Neural progenitor cell (in vitro differentiated cells): ENCODE measurements around the gene CBLB. TPM values are rescaled to one million over a fixed set of nuclear protein-coding genes. Genes with fewer than 3 reads are reported as not detected.

ENCODE experiments used
- DNase-seq: peaks from one replicate; pipeline ENCODE4 v3.0.0-alpha.2; 2016; ENCODE audit warnings: low spot score
- H2AFZ ChIP-seq: fragments of 200-600 bp; sonication (generic); replicated peaks from 2 replicates; pipeline ENCODE4 v1.6.1; 2016; ENCODE audit warnings: antibody characterized with exemption
- H3F3A ChIP-seq: fragments of 200-600 bp; sonication (generic); 2 replicates; pipeline ENCODE4 v1.6.1; 2016; ENCODE audit warnings: antibody characterized with exemption, low read depth
- H3K27ac ChIP-seq: fragments of 200-600 bp; sonication (generic); 2 replicates; pipeline ENCODE4 v1.5.1; 2016; ENCODE audit warnings: mild to moderate bottlenecking
- H3K27me3 ChIP-seq: fragments of 200-600 bp; sonication (generic); 2 replicates; pipeline ENCODE4 v1.6.1; 2016; ENCODE audit warnings: mild to moderate bottlenecking, moderate library complexity
- H3K36me3 ChIP-seq: fragments of 200-600 bp; sonication (generic); 2 replicates; pipeline ENCODE4 v1.5.1; 2016
- H3K4me1 ChIP-seq: fragments of 200-600 bp; sonication (generic); 2 replicates; pipeline ENCODE4 v1.6.1; 2016; ENCODE audit warnings: mixed run types
- H3K4me2 ChIP-seq: fragments of 200-600 bp; sonication (generic); 2 replicates; pipeline ENCODE4 v1.6.1; 2016
- H3K4me3 ChIP-seq: fragments of 200-600 bp; sonication (generic); 2 replicates; pipeline ENCODE4 v1.5.1; 2016
- H3K79me2 ChIP-seq: fragments of 200-600 bp; sonication (generic); 2 replicates; pipeline ENCODE4 v1.6.1; 2016; ENCODE audit warnings: low read depth
- H3K9ac ChIP-seq: fragments of 200-600 bp; sonication (generic); 2 replicates; pipeline ENCODE4 v1.6.1; 2016
- H3K9me3 ChIP-seq: fragments of 200-600 bp; sonication (generic); 2 replicates; pipeline ENCODE4 v1.5.1; 2016; ENCODE audit warnings: low read depth
- H4K20me1 ChIP-seq: fragments of 200-600 bp; sonication (generic); 2 replicates; pipeline ENCODE4 v1.6.1; 2016; ENCODE audit warnings: low read depth
- H3K27ac Mint-ChIP-seq: 3 replicates; pipeline ENCODE4 v1.8.0; 2021; ENCODE audit warnings: mixed read lengths
- H3K27me3 Mint-ChIP-seq: 2 replicates; pipeline ENCODE4 v1.8.0; 2022; ENCODE audit warnings: low read depth, mild to moderate bottlenecking, inconsistent platforms, moderate library complexity, mixed read lengths; ENCODE audit not compliant: insufficient read depth
- H3K36me3 Mint-ChIP-seq: 3 replicates; pipeline ENCODE4 v1.8.0; 2021; ENCODE audit warnings: mixed read lengths
- H3K4me1 Mint-ChIP-seq: 3 replicates; pipeline ENCODE4 v1.8.0; 2021; ENCODE audit warnings: mixed read lengths
- H3K4me3 Mint-ChIP-seq: 3 replicates; pipeline ENCODE4 v1.8.0; 2021; ENCODE audit warnings: mild to moderate bottlenecking, moderate library complexity, mixed read lengths
- H3K9me3 Mint-ChIP-seq: 3 replicates; pipeline ENCODE4 v1.8.0; 2020; ENCODE audit warnings: mixed read lengths
- CTCF ChIP-seq: fragments of 200-600 bp; sonication (generic); IDR thresholded peaks from 2 replicates; pipeline ENCODE4 v1.5.1; 2017; ENCODE audit warnings: antibody characterized with exemption, mild to moderate bottlenecking
- EZH2 ChIP-seq: fragments of 200-600 bp; sonication (generic); IDR thresholded peaks from 2 replicates; pipeline ENCODE4 v1.6.1; 2017; ENCODE audit warnings: antibody characterized with exemption, mild to moderate bottlenecking, moderate library complexity
- EZH2phosphoT487 ChIP-seq: fragments of 200-600 bp; sonication (generic); IDR thresholded peaks from 2 replicates; pipeline ENCODE4 v1.6.1; 2017; ENCODE audit warnings: antibody characterized with exemption
- total RNA-seq: library from RNA; depleted of rRNA; stranded (reverse); fragments of >200 nt; gene quantifications from 2 replicates; pipeline ENCODE4 v1.2.3, GENCODE V29; 2015; ENCODE audit warnings: low replicate concordance

The CBLB gene
- total RNA-seq, 1 donor from 2014 or later, result 105 TPM

- Histone ChIP-seq H4K20me1 (peaks cover 11% of the 10 kb centered on the region), H3K27me3 (no peaks in the 10 kb centered on the region), H3F3A (no peaks in the 10 kb centered on the region), H3K27ac (no peak overlapping the region), H3K36me3 (peaks cover 4% of the 10 kb centered on the region), H2AFZ (no peak overlapping the region), H3K9ac (no peak overlapping the region), H3K4me1 (peaks cover 33% of the 10 kb centered on the region), H3K4me2 (peak overlapping the region; percentile 71), H3K9me3 (no peaks in the 10 kb centered on the region), H3K4me3 (no peak overlapping the region), H3K79me2 (peaks cover 87% of the 10 kb centered on the region)
- H3K9me3 Mint-ChIP-seq, result peaks cover 17% of the 10 kb centered on the region
- no peak overlapping the region for H3K4me3 Mint-ChIP-seq
- no peak for DNase-seq
- H3K27me3 Mint-ChIP-seq, result peaks cover 4% of the 10 kb centered on the region
- peaks cover 15% of the 10 kb centered on the region for H3K36me3 Mint-ChIP-seq
- H3K27ac Mint-ChIP-seq, result no peak overlapping the region
- peaks cover 19% of the 10 kb centered on the region for H3K4me1 Mint-ChIP-seq
- no peak for TF ChIP-seq EZH2
Measured at GRCh38 chr3:105799286-105799685, 69.5 kb downstream of the CBLB start.

- no peak overlapping the region for H2AFZ ChIP-seq
- H3K27me3 ChIP-seq, result no peaks in the 10 kb centered on the region
- peaks cover 12% of the 10 kb centered on the region for H4K20me1 ChIP-seq
- peaks cover 95% of the 10 kb centered on the region for H3K79me2 ChIP-seq
- H3K9me3 ChIP-seq, result no peaks in the 10 kb centered on the region
- H3K4me3 ChIP-seq, result peak overlapping the region; percentile 28
- H3K27ac ChIP-seq, result peak overlapping the region; percentile 59
- H3K36me3 Mint-ChIP-seq, result peaks cover 15% of the 10 kb centered on the region
- peaks cover 15% of the 10 kb centered on the region for H3K4me1 Mint-ChIP-seq
- peak overlapping the region; percentile 71 for H3K4me2 ChIP-seq
- H3F3A ChIP-seq, result no peaks in the 10 kb centered on the region
- peak overlapping the region; percentile 25 for H3K27ac Mint-ChIP-seq
- H3K27me3 Mint-ChIP-seq, result peaks cover 4% of the 10 kb centered on the region
- peak; percentile 43 for DNase-seq
- no peak overlapping the region for H3K9ac ChIP-seq
- H3K9me3 Mint-ChIP-seq, result peaks cover 17% of the 10 kb centered on the region
- H3K36me3 ChIP-seq, result peaks cover 4% of the 10 kb centered on the region
- no peak overlapping the region for H3K4me3 Mint-ChIP-seq
- peaks cover 36% of the 10 kb centered on the region for H3K4me1 ChIP-seq
- TF ChIP-seq CTCF (no peak), EZH2 (no peak), EZH2phosphoT487 (no peak)
Measured at GRCh38 chr3:105798381-105798934, 70.4 kb downstream of the CBLB start.

- H3K79me2 ChIP-seq, result peaks cover 100% of the 10 kb centered on the region
- H3K4me3 Mint-ChIP-seq, result no peak overlapping the region
- no peak overlapping the region for H3K4me2 ChIP-seq
Measured at GRCh38 chr3:105793040-105793439, 75.8 kb downstream of the CBLB start.

GRCh38 chr3:105791919-105792786 lies 76.7 kb downstream of the CBLB start:
- DNase-seq, result no peak
- H3K4me1 Mint-ChIP-seq, result peaks cover 12% of the 10 kb centered on the region
- H3K4me3 Mint-ChIP-seq, result no peak overlapping the region
- Histone ChIP-seq H3F3A (no peaks in the 10 kb centered on the region), H3K27ac (no peak overlapping the region), H3K4me3 (no peak overlapping the region), H3K4me1 (peaks cover 39% of the 10 kb centered on the region), H3K9ac (no peak overlapping the region), H3K79me2 (peaks cover 100% of the 10 kb centered on the region), H2AFZ (no peak overlapping the region), H3K9me3 (no peaks in the 10 kb centered on the region), H4K20me1 (peaks cover 26% of the 10 kb centered on the region), H3K27me3 (no peaks in the 10 kb centered on the region), H3K36me3 (no peaks in the 10 kb centered on the region), H3K4me2 (no peak overlapping the region)
- H3K27me3 Mint-ChIP-seq, result peaks cover 2% of the 10 kb centered on the region
- TF ChIP-seq EZH2 (no peak), EZH2phosphoT487 (no peak), CTCF (no peak)
- H3K27ac Mint-ChIP-seq, result no peak overlapping the region
- H3K36me3 Mint-ChIP-seq, result peaks cover 16% of the 10 kb centered on the region
- peaks cover 14% of the 10 kb centered on the region for H3K9me3 Mint-ChIP-seq

More at GRCh38 chr3:105793040-105793439, 75.8 kb downstream of the CBLB start:
- Histone ChIP-seq H3K27ac (no peak overlapping the region), H4K20me1 (peaks cover 26% of the 10 kb centered on the region), H3K9ac (no peak overlapping the region), H3F3A (no peaks in the 10 kb centered on the region), H3K9me3 (no peaks in the 10 kb centered on the region), H2AFZ (no peak overlapping the region), H3K27me3 (no peaks in the 10 kb centered on the region), H3K4me3 (no peak overlapping the region), H3K36me3 (peaks cover 4% of the 10 kb centered on the region), H3K4me1 (peaks cover 38% of the 10 kb centered on the region)
- Mint-ChIP-seq H3K9me3 (peaks cover 17% of the 10 kb centered on the region), H3K27ac (no peak overlapping the region), H3K36me3 (peaks cover 18% of the 10 kb centered on the region), H3K4me1 (peaks cover 12% of the 10 kb centered on the region), H3K27me3 (peaks cover 4% of the 10 kb centered on the region)
- DNase-seq, result peak; percentile 7
- no peak for TF ChIP-seq EZH2
